GM23338 (cell line): Measurements from ENCODE around the gene DAPK1. TPM values are rescaled to one million over a fixed set of nuclear protein-coding genes. Genes with fewer than 3 reads are reported as not detected.

Experiments
- ATAC-seq: fragments of 200-7000 bp; cut with Tn5 transposase; 3 replicates; pipeline ENCODE4 v1.9.1; 2020
- DNase-seq: peaks from one replicate; pipeline ENCODE4 v3.0.0-alpha.2; 2015; ENCODE audit warnings: low spot score
- H2AFZ ChIP-seq: fragments of 200-600 bp; sonication (generic); 2 replicates; pipeline ENCODE4 v1.8.0; 2016; ENCODE audit warnings: antibody characterized with exemption, mild to moderate bottlenecking, moderate library complexity
- H3F3A ChIP-seq: fragments of 200-600 bp; sonication (generic); replicated peaks from 2 replicates; pipeline ENCODE4 v1.8.0; 2017; ENCODE audit warnings: antibody characterized with exemption, mixed run types, low read depth
- H3K27ac ChIP-seq: fragments of 200-600 bp; sonication (generic); 2 replicates; pipeline ENCODE4 v1.6.1; 2016; ENCODE audit warnings: low read depth
- H3K27me3 ChIP-seq: fragments of 200-600 bp; sonication (generic); 2 replicates; pipeline ENCODE4 v1.8.0; 2016; ENCODE audit warnings: mild to moderate bottlenecking, mixed run types, moderate library complexity; ENCODE audit not compliant: insufficient read depth
- H3K36me3 ChIP-seq: fragments of 200-600 bp; sonication (generic); 2 replicates; pipeline ENCODE4 v1.8.0; 2016; ENCODE audit warnings: mild to moderate bottlenecking; ENCODE audit not compliant: insufficient read depth
- H3K4me1 ChIP-seq: fragments of 200-600 bp; sonication (generic); 2 replicates; pipeline ENCODE4 v1.8.0; 2016; ENCODE audit warnings: mild to moderate bottlenecking, moderate library complexity; ENCODE audit not compliant: insufficient read depth
- H3K4me2 ChIP-seq: fragments of 200-600 bp; sonication (generic); 2 replicates; pipeline ENCODE4 v1.7.1; 2017; ENCODE audit warnings: mixed run types
- H3K4me3 ChIP-seq: fragments of 200-600 bp; sonication (generic); 2 replicates; pipeline ENCODE4 v1.6.1; 2016; ENCODE audit warnings: mixed run types
- H3K79me2 ChIP-seq: fragments of 200-600 bp; sonication (generic); replicated peaks from 2 replicates; pipeline ENCODE4 v1.8.0; 2017; ENCODE audit warnings: mild to moderate bottlenecking; ENCODE audit not compliant: insufficient read depth
- H3K9me2 ChIP-seq: fragments of 200-600 bp; sonication (generic); 2 replicates; pipeline ENCODE4 v1.8.0; 2017; ENCODE audit not compliant: insufficient read depth
- H4K20me1 ChIP-seq: fragments of 200-600 bp; sonication (generic); replicated peaks from 2 replicates; pipeline ENCODE4 v1.8.0; 2017; ENCODE audit warnings: mild to moderate bottlenecking; ENCODE audit not compliant: insufficient read depth
- H3K27ac Mint-ChIP-seq: 2 replicates; pipeline ENCODE4 v1.8.0; 2020; ENCODE audit warnings: inconsistent platforms, mild to moderate bottlenecking, moderate library complexity, mixed read lengths
- H3K27me3 Mint-ChIP-seq: 3 replicates; pipeline ENCODE4 v1.8.0; 2022; ENCODE audit warnings: low read depth, mild to moderate bottlenecking, moderate library complexity, mixed read lengths, inconsistent platforms; ENCODE audit not compliant: insufficient read depth, poor library complexity
- H3K36me3 Mint-ChIP-seq: 3 replicates; pipeline ENCODE4 v1.8.0; 2021; ENCODE audit warnings: low read depth, mild to moderate bottlenecking, inconsistent platforms, moderate library complexity, mixed read lengths
- H3K4me1 Mint-ChIP-seq: 3 replicates; pipeline ENCODE4 v1.8.0; 2020; ENCODE audit warnings: mild to moderate bottlenecking, inconsistent platforms, mixed read lengths
- H3K4me3 Mint-ChIP-seq: 3 replicates; pipeline ENCODE4 v1.8.0; 2021; ENCODE audit warnings: moderate library complexity, mild to moderate bottlenecking, inconsistent platforms, mixed read lengths
- H3K9me3 Mint-ChIP-seq: 3 replicates; pipeline ENCODE4 v1.8.0; 2020; ENCODE audit warnings: moderate library complexity, mild to moderate bottlenecking, inconsistent platforms, mixed read lengths
- ETS1 ChIP-seq: IDR thresholded peaks from 2 replicates; pipeline ENCODE4 v1.6.1; 2016; ENCODE audit warnings: antibody characterized with exemption
- EZH2 ChIP-seq: fragments of 200-600 bp; sonication (generic); IDR thresholded peaks from one replicate; pipeline ENCODE4 v1.8.0; 2017; ENCODE audit warnings: antibody characterized with exemption, mild to moderate bottlenecking, low read depth; ENCODE audit not compliant: unreplicated experiment
- EZH2phosphoT487 ChIP-seq: fragments of 200-600 bp; sonication (generic); IDR thresholded peaks from one replicate; pipeline ENCODE4 v1.8.1; 2018; ENCODE audit warnings: antibody characterized with exemption; ENCODE audit not compliant: unreplicated experiment
- POLR2AphosphoS5 ChIP-seq: IDR thresholded peaks from 2 replicates; pipeline ENCODE4 v1.6.1; 2016; ENCODE audit warnings: antibody characterized with exemption, low read depth
- REST ChIP-seq: IDR thresholded peaks from one replicate; pipeline ENCODE4 v1.6.1; 2018; ENCODE audit warnings: antibody characterized with exemption; ENCODE audit not compliant: unreplicated experiment
- ZNF114 ChIP-seq: fragments of 250-450 bp; sonication (Bioruptor Pico); IDR thresholded peaks from 2 replicates; pipeline ENCODE4 v1.5.0; 2020; ENCODE audit warnings: mild to moderate bottlenecking, moderate library complexity
- ZNF331 ChIP-seq: fragments of 250-450 bp; sonication (Bioruptor Pico); IDR thresholded peaks from 2 replicates; pipeline ENCODE4 v1.5.0; 2020; ENCODE audit warnings: low read depth, mild to moderate bottlenecking, moderate library complexity
- ZNF462 ChIP-seq: fragments of 250-450 bp; sonication (Bioruptor Pico); IDR thresholded peaks from 2 replicates; pipeline ENCODE4 v1.5.0; 2020; ENCODE audit warnings: mild to moderate bottlenecking, moderate library complexity
- polyA plus RNA-seq: library from polyadenylated mRNA; unstranded; fragments of >200 nt; fragmentation: Nextera tagmentation; extraction: Ambion mirVana; gene quantifications from 2 replicates; pipeline ENCODE4 v1.2.1, GENCODE V29; 2016
- total RNA-seq: library from RNA; depleted of rRNA; stranded (reverse); fragments of >200 nt; shearing (Covaris generic); gene quantifications from 2 replicates; pipeline ENCODE4 v1.2.3, GENCODE V29; 2014

The DAPK1 gene
- total and polyA plus RNA-seq, 2 experiments from 2014 or later, result 37.0 to 134 TPM

- Histone ChIP-seq H3K27me3 (no peaks in the 10 kb centered on the region), H3K4me3 (no peak overlapping the region), H3K4me1 (peaks cover 8% of the 10 kb centered on the region), H4K20me1 (peaks cover 36% of the 10 kb centered on the region), H2AFZ (no peak overlapping the region), H3F3A (no peaks in the 10 kb centered on the region), H3K36me3 (no peaks in the 10 kb centered on the region), H3K4me2 (no peak overlapping the region), H3K9me2 (no peaks in the 10 kb centered on the region), H3K79me2 (peaks cover 86% of the 10 kb centered on the region), H3K27ac (0 out of 2 replicates have a peak overlapping the region, but pooled peaks have one; percentile 26)
- H3K4me3 Mint-ChIP-seq, result no peak overlapping the region
- ATAC-seq (peak; percentile 86), DNase-seq (peak; percentile 43)
- H3K36me3 Mint-ChIP-seq, result peaks cover 22% of the 10 kb centered on the region
- H3K27ac Mint-ChIP-seq, result no peak overlapping the region; the same call in 1 of the 2 replicates
- H3K27me3 Mint-ChIP-seq, result peaks cover 6% of the 10 kb centered on the region
- H3K4me1 Mint-ChIP-seq, result peaks cover 21% of the 10 kb centered on the region; the same call in 2 of the 3 replicates
- TF ChIP-seq ETS1 (no peak), ZNF114 (CRISPR knock-in tag) (no peak)
- peaks cover 3% of the 10 kb centered on the region; the same call in 1 of the 3 replicates for H3K9me3 Mint-ChIP-seq
These were observed 54.1 kb downstream of the DAPK1 start for GRCh38 chr9:87551772-87552217.

- no peak overlapping the region for H3K4me3 ChIP-seq
- peak; percentile 29 for DNase-seq
- Mint-ChIP-seq H3K4me3 (no peak overlapping the region), H3K27ac (no peak overlapping the region; the same call in 1 of the 2 replicates), H3K9me3 (no peaks in the 10 kb centered on the region; the same call in 2 of the 3 replicates), H3K36me3 (peaks cover 11% of the 10 kb centered on the region), H3K4me1 (peaks cover 16% of the 10 kb centered on the region), H3K27me3 (peaks cover 9% of the 10 kb centered on the region)
- H2AFZ ChIP-seq, result no peak overlapping the region
- H3K27me3 ChIP-seq, result no peaks in the 10 kb centered on the region
- H4K20me1 ChIP-seq, result peaks cover 49% of the 10 kb centered on the region
- no peaks in the 10 kb centered on the region for H3K9me2 ChIP-seq
- peaks cover 88% of the 10 kb centered on the region for H3K79me2 ChIP-seq
- 0 out of 2 replicates have a peak, but pooled peaks cover 3% of the 10 kb centered on the region for H3K4me1 ChIP-seq
- H3K36me3 ChIP-seq, result no peaks in the 10 kb centered on the region
- no peak for ATAC-seq
- 0 out of 2 replicates have a peak overlapping the region, but pooled peaks have one; percentile 39 for H3K27ac ChIP-seq
- no peak overlapping the region for H3K4me2 ChIP-seq
- no peaks in the 10 kb centered on the region for H3F3A ChIP-seq
- TF ChIP-seq ZNF462 (CRISPR knock-in tag) (no peak), EZH2 (no peak), ZNF331 (CRISPR knock-in tag) (no peak), REST (no peak), EZH2phosphoT487 (no peak), POLR2AphosphoS5 (no peak)
These were observed 56.7 kb downstream of the DAPK1 start for GRCh38 chr9:87554171-87554910.
